ENCODE data around the gene FHIT.
A peak's percentile ranks its signal among the peaks of the same experiment; 100 is the strongest.

The FHIT gene

GRCh38 chr3:60250810-60251209 is 1000.4 kb downstream of the FHIT start:
- no peak for DNase-seq

GRCh38 chr3:60250206-60250605 is 1001.0 kb downstream of the FHIT start:
- DNase-seq = no peak

GRCh38 chr3:60246361-60246760 is 1004.9 kb downstream of the FHIT start:
- DNase-seq = no peak

- no peak for DNase-seq
These were observed 1007.8 kb downstream of the FHIT start for GRCh38 chr3:60243456-60243855.

- DNase-seq = no peak
These were observed 1010.8 kb downstream of the FHIT start for GRCh38 chr3:60240492-60240891.

- no peak for DNase-seq
These were observed 1012.7 kb downstream of the FHIT start for GRCh38 chr3:60238550-60238949.

GRCh38 chr3:60229502-60229901 is 1021.8 kb downstream of the FHIT start:
- DNase-seq = no peak

- DNase-seq = no peak
These were observed 1022.4 kb downstream of the FHIT start for GRCh38 chr3:60228823-60229222.

GRCh38 chr3:60226912-60227311 is 1024.3 kb downstream of the FHIT start:
- DNase-seq = no peak

GRCh38 chr3:60225848-60226247 is 1025.4 kb downstream of the FHIT start:
- DNase-seq = no peak

- DNase-seq = no peak
These were observed 1030.5 kb downstream of the FHIT start for GRCh38 chr3:60220768-60221167.

GRCh38 chr3:60219501-60219900 is 1031.8 kb downstream of the FHIT start:
- no peak for DNase-seq

- no peak for DNase-seq
These were observed 1033.9 kb downstream of the FHIT start for GRCh38 chr3:60217156-60217911.

GRCh38 chr3:60216462-60217075 is 1034.7 kb downstream of the FHIT start:
- peak; percentile 4 for DNase-seq

- no peak for DNase-seq
These were observed 1035.3 kb downstream of the FHIT start for GRCh38 chr3:60215946-60216345.

- no peak for DNase-seq
These were observed 1043.3 kb downstream of the FHIT start for GRCh38 chr3:60207905-60208304.

- DNase-seq = no peak
These were observed 1045.0 kb downstream of the FHIT start for GRCh38 chr3:60206206-60206605.

- no peak for DNase-seq
These were observed 1049.1 kb downstream of the FHIT start for GRCh38 chr3:60202052-60202726.

- DNase-seq = no peak
These were observed 1051.9 kb downstream of the FHIT start for GRCh38 chr3:60199306-60199705.

GRCh38 chr3:60198179-60198720 is 1053.0 kb downstream of the FHIT start:
- DNase-seq = no peak

GRCh38 chr3:60192297-60193114 is 1058.7 kb downstream of the FHIT start:
- no peak for DNase-seq

GRCh38 chr3:60190073-60190472 is 1061.2 kb downstream of the FHIT start:
- DNase-seq = no peak

- no peak for DNase-seq
These were observed 1061.9 kb downstream of the FHIT start for GRCh38 chr3:60189304-60189703.

All from DMS 273 treated with DMSO at 0.1 percent for 48 hours (cell line).